ENCODE data around the gene COL4A1.

Gene COL4A1

GRCh38 chr13:110289174-110289573 lies 17.8 kb downstream of the COL4A1 start:
- DNase-seq: no peak

- DNase-seq: no peak
Observed at GRCh38 chr13:110286833-110287819, 19.8 kb downstream of the COL4A1 start.

- DNase-seq: no peak
Observed at GRCh38 chr13:110285991-110286832, 20.7 kb downstream of the COL4A1 start.

GRCh38 chr13:110284779-110285484 lies 22.0 kb downstream of the COL4A1 start:
- no peak for DNase-seq

DNA sequence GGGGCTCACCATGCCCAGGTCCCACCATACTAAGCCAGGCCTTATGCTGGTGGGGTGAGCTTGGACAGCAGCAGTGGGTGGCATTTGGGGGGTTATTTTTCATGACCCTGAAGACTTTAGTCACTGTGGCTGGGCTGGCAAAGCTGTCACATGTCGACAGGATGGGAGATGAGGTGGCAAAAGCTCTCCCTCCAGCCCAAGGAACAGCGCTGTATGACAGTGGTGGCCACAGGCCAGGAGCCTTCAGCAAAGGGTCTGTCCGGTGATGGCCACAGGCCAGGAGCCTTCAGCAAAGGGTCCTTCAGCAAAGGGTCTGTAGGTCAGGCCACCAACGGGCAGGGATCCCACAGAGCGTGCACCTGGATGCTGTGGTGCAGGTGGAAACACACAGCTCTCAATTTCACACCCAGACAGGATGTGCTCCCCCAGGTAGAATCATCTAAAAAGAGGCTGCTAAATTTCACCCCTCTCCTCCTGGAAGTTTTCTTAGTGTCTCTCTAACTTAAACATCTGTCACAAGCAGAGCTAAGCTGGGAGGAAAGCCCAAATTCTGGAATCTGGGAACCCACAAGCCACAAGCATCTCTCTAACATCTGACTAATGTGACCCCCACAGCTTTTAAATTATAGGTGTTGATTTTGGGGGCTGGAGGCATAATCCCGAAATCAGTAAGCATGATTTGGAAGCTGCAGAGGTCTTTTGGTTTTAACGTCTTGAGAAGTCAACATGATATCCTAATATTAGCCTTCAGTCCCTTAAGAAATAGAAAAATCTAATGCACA lies 23.0 kb downstream of the COL4A1 start:
- no peak for DNase-seq

- no peak for DNase-seq
Observed at GRCh38 chr13:110282316-110282841, 24.6 kb downstream of the COL4A1 start.

DNA sequence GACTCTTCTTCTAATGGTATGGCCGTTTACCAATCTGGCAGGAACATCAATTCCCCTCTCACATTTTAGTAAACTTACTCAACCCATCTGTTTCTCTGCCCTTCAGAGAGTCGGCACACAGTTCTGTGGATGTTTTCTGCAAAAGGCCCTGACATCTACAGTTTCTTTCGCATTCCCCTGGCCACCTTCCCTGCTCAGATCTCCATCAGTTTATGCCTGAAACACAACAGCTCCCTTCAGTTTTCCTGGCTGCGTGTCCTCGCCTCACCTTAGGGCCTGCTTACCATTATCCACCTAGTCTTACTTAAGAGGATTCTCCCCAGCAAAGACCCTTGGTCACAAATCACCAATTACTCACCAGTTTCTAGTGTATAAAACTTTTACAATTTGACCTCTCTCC lies 25.2 kb downstream of the COL4A1 start:
- DNase-seq: no peak

GRCh38 chr13:110280985-110281688 lies 25.8 kb downstream of the COL4A1 start:
- DNase-seq: no peak

DNA sequence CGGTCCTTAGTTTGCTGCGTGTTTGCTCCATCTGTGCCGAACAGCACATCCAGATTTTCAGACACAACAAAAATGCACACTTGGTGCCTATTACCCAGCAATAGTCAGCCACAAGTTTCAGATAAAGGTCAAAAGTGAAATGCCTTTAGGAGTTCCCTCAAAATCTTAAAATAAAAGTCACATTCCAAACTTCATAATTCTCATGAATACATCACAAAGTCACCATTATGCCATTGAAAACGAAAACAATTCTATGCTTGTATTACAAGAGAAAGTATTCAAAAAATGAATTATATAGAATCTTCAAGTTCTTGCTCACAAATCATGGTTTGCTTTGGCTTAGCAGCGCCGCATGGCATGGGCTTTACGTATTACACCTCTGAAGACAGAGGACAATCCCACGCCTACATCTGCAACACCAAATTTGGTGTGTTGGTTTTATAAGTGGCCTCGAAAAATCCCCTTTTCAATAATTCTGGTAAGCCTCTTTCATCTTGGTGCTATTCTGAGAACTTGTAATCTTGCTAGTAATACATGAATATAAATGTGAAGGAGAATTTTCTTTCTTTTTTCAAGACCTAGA lies 26.6 kb downstream of the COL4A1 start:
- no peak for DNase-seq

- DNase-seq: no peak
Observed at GRCh38 chr13:110279684-110280083, 27.3 kb downstream of the COL4A1 start.

GRCh38 chr13:110278859-110279258 lies 28.1 kb downstream of the COL4A1 start:
- no peak for DNase-seq

- DNase-seq: no peak
Observed at GRCh38 chr13:110277357-110277975, 29.5 kb downstream of the COL4A1 start.

GRCh38 chr13:110276553-110276950 lies 30.4 kb downstream of the COL4A1 start:
- DNase-seq: no peak

- no peak for DNase-seq
Observed at GRCh38 chr13:110275931-110276552, 30.9 kb downstream of the COL4A1 start.

DNA sequence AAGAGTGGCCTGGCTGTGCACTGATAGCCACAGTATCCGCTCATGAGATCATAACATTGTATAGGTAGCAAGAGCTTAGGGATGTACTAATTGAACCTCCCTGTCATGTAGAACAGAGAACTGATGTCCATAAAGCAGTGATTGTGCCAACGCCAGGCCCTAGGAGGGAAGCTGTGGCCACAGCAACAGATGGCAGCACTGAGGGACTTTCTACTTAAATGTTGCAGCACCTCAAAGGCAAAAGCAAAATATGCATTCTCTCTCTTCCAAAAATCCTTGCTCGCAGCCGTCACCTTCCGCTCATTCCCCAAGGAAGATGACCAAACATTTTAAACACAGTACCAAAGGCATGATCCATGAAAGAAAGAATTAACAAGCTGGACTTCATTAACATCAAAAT lies 32.3 kb downstream of the COL4A1 start:
- no peak for DNase-seq

DNA sequence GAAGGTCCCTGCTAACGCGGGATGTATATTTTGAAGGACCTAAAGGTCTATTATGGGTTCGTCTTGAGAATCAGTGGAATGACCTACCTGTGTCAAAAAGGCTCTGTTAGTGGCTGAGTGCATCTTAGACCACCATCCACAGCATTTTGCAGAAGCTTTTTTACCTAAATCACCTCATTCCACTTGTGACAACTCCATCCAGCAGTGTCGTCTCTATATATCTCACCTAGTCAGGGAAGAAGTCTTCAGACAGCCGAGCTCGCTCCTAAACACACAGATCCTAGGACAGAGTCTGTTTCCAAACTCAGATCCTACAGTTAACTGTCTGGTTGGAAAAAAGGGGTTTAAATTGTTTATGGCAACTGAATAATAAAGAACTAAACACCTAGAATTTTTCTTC lies 33.7 kb downstream of the COL4A1 start:
- DNase-seq: no peak

DNA sequence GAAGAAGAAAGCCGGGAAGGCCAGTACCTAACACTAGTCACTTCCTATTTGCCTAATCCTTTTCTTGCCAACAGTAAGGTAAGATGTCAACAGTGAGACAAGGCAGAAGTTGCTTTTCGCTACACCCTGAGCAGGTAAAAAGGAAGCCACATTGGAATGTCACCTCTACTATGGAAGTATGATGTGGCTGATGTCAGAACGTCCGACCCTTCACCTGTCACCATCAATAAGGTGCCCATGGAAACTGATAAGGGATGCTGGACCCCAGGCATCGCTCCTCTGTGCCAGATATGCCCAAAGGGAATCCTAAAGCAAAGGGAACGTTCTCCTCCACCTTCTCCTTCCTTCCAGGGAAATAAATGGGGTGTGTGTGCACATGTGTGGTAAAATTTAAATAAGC lies 34.3 kb downstream of the COL4A1 start:
- DNase-seq: no peak

DNA sequence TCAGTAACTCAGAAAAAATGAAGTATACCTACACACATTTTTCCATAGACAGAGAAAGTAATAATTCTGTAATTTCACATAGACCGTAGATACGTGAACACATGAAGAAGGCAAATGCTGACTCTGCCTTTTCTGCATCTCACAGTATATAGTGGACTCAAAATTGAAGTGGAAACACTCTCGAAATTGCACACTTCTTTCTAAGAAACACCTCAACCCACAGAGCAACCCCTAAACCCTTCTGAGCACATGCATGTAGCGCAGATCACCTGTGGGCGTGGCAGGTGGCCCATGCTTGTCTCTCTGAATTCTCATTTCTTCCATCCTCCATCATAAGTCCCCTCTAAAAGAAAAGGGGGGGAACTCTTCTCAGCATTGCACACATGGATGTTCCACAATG lies 34.7 kb downstream of the COL4A1 start:
- no peak for DNase-seq

DNA sequence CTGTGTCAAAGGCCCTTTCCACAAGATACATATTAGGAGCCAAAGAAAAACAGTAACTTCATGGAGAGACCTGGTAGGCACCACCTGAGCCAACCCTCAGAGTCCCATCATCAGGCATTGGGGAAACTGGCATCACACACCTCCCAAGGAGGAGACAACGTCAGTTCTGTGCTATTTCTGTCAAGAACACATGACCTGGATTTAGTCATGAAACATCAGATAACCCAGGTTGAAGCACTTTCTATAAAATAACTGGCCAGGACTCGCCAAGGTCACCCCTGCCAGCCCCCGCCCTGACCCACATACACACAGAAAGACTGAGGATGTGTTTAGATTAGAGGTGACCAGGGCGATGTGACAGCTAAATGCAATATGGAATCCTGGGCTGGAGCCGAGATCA lies 35.6 kb downstream of the COL4A1 start:
- no peak for DNase-seq

- no peak for DNase-seq
Observed at GRCh38 chr13:110270507-110270906, 36.5 kb downstream of the COL4A1 start.

Measured in activated naive CD4-positive, alpha-beta T cell treated with anti-CD3 and anti-CD28 coated beads, Interleukin-2, amount 50 U/mL, for 16 hours (primary cell).